ENCODE measurements around the gene SUMO4. TPM values are rescaled to one million over a fixed set of nuclear protein-coding genes. Genes with fewer than 3 reads are reported as not detected.

Gene SUMO4
- total RNA-seq, 1 donor from 2014 or later, result 1.6 TPM

DNA sequence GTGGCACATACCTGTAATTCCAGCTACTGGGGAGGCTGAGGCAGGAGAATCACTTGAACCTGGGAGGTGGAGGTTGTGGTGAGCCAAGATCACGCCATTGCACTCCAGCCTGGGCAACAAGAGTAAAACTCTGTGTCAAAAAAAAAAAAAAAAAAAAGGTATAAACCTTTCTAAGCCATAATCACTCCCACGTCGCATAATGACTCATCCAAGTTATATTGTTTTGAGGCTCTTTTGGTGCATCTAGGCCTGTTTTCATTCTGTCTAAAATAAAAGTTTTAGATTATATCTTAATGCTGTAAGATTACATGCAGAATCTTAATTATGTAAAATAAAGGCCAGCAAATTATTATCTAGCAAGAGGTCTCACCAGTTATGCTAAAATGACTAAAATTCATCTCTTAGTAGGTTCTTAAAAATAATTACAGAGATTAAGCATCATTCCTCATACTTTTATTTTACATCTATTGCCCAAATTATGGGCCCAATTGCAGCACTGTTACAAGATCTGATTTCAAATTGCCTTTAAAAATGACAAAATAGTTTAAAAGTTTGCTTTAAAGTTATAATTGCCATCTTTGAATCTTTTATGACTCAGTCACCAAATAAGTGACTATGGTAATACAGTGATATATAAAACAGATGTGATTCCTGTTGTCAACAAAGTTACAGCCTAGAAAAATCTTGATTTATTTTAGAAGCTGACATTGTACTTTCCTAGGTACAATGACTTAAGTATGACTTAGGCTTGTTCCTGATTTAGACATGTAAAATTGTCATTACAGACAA is 10.4 kb upstream of the SUMO4 start:
- TF ChIP-seq EZH2 (IDR thresholded peaks at IDR 0.05; ENCODE audit: insufficient read depth, low read length), result no peak
- TF ChIP-seq, protein P1, sequence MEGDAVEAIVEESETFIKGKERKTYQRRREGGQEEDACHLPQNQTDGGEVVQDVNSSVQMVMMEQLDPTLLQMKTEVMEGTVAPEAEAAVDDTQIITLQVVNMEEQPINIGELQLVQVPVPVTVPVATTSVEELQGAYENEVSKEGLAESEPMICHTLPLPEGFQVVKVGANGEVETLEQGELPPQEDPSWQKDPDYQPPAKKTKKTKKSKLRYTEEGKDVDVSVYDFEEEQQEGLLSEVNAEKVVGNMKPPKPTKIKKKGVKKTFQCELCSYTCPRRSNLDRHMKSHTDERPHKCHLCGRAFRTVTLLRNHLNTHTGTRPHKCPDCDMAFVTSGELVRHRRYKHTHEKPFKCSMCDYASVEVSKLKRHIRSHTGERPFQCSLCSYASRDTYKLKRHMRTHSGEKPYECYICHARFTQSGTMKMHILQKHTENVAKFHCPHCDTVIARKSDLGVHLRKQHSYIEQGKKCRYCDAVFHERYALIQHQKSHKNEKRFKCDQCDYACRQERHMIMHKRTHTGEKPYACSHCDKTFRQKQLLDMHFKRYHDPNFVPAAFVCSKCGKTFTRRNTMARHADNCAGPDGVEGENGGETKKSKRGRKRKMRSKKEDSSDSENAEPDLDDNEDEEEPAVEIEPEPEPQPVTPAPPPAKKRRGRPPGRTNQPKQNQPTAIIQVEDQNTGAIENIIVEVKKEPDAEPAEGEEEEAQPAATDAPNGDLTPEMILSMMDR (IDR thresholded peaks at IDR 0.05; ENCODE audit: insufficient read depth, low read depth, low read length), result no peak
- H3K4me2 ChIP-seq (ENCODE audit: low read length), result no peak overlapping the region
- H3K27ac Mint-ChIP-seq (ENCODE audit: unreplicated experiment), result no peak overlapping the region
- DNase-seq (ENCODE audit: low read depth) (peak; percentile 18), FAIRE-seq (peak; percentile 70)
- H2AFZ ChIP-seq (ENCODE audit: low read depth, low read length), result no peak overlapping the region
- peaks cover 20% of the 10 kb centered on the region for H3K36me3 Mint-ChIP-seq (ENCODE audit: low read depth, unreplicated experiment)
- H3K4me1 ChIP-seq (ENCODE audit: insufficient read depth, low read length), result no peaks in the 10 kb centered on the region
- no peak overlapping the region for H3K4me3 ChIP-seq (ENCODE audit: insufficient read depth, low read depth, low read length)
- no peak overlapping the region for H3K27ac ChIP-seq (ENCODE audit: low read depth, low read length)
- peaks cover 17% of the 10 kb centered on the region for H3K4me1 Mint-ChIP-seq (ENCODE audit: low read depth, unreplicated experiment)
- H4K20me1 ChIP-seq (ENCODE audit: insufficient read depth, low read length), result peaks cover 66% of the 10 kb centered on the region
- H3K79me2 ChIP-seq (ENCODE audit: insufficient read depth, low read length), result peaks cover 86% of the 10 kb centered on the region
- no peaks in the 10 kb centered on the region for H3K27me3 Mint-ChIP-seq (ENCODE audit: low read depth, unreplicated experiment)
- peaks cover 3% of the 10 kb centered on the region for H3K9me3 Mint-ChIP-seq (ENCODE audit: unreplicated experiment)
- H3K9ac ChIP-seq (ENCODE audit: low read length), result no peak overlapping the region
- H3K27me3 ChIP-seq (ENCODE audit: insufficient read depth, low read length), result no peaks in the 10 kb centered on the region
- H3K4me3 Mint-ChIP-seq (ENCODE audit: unreplicated experiment), result no peak overlapping the region
- H3K9me3 ChIP-seq (ENCODE audit: insufficient read depth, low read depth, low read length), result no peaks in the 10 kb centered on the region
- peaks cover 12% of the 10 kb centered on the region for H3K36me3 ChIP-seq (ENCODE audit: insufficient read depth, low read length)

DNA sequence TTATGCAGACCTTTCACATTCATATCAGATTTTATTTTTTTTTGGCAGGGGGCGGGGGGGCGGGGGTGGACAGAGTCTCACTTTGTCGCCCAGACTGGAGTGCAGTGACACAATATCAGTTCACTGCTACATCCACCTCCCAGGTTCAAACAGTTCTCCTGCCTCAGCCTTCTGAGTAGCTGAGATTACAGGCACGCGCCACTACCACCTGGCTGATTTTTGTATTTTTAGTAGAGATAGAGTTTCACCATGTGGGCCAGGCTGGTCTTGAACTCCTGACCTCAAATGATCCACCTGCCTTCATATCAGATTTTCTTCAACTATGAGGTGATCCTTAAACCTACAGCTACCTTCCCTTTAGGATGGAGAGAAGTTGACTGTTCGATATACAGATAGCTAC is 8.0 kb upstream of the SUMO4 start:
- Histone ChIP-seq H2AFZ (ENCODE audit: low read depth, low read length) (no peak overlapping the region), H4K20me1 (ENCODE audit: insufficient read depth, low read length) (peaks cover 65% of the 10 kb centered on the region), H3K9ac (ENCODE audit: low read length) (no peak overlapping the region), H3K79me2 (ENCODE audit: insufficient read depth, low read length) (peaks cover 86% of the 10 kb centered on the region), H3K4me3 (ENCODE audit: insufficient read depth, low read depth, low read length) (no peak overlapping the region), H3K27me3 (ENCODE audit: insufficient read depth, low read length) (no peaks in the 10 kb centered on the region), H3K36me3 (ENCODE audit: insufficient read depth, low read length) (peaks cover 7% of the 10 kb centered on the region), H3K9me3 (ENCODE audit: insufficient read depth, low read depth, low read length) (no peaks in the 10 kb centered on the region), H3K27ac (ENCODE audit: low read depth, low read length) (no peak overlapping the region), H3K4me2 (ENCODE audit: low read length) (no peak overlapping the region), H3K4me1 (ENCODE audit: insufficient read depth, low read length) (no peaks in the 10 kb centered on the region)
- peaks cover 2% of the 10 kb centered on the region for H3K9me3 Mint-ChIP-seq (ENCODE audit: unreplicated experiment)
- peaks cover 19% of the 10 kb centered on the region for H3K36me3 Mint-ChIP-seq (ENCODE audit: low read depth, unreplicated experiment)
- H3K27me3 Mint-ChIP-seq (ENCODE audit: low read depth, unreplicated experiment), result no peaks in the 10 kb centered on the region
- FAIRE-seq, result no peak
- no peak for TF ChIP-seq EZH2 (IDR thresholded peaks at IDR 0.05; ENCODE audit: insufficient read depth, low read length)
- TF ChIP-seq, protein P1 (IDR thresholded peaks at IDR 0.05; ENCODE audit: insufficient read depth, low read depth, low read length), result no peak
- no peak for DNase-seq (ENCODE audit: low read depth)
- H3K4me1 Mint-ChIP-seq (ENCODE audit: low read depth, unreplicated experiment), result peaks cover 20% of the 10 kb centered on the region
- H3K4me3 Mint-ChIP-seq (ENCODE audit: unreplicated experiment), result no peak overlapping the region
- no peak overlapping the region for H3K27ac Mint-ChIP-seq (ENCODE audit: unreplicated experiment)

DNA sequence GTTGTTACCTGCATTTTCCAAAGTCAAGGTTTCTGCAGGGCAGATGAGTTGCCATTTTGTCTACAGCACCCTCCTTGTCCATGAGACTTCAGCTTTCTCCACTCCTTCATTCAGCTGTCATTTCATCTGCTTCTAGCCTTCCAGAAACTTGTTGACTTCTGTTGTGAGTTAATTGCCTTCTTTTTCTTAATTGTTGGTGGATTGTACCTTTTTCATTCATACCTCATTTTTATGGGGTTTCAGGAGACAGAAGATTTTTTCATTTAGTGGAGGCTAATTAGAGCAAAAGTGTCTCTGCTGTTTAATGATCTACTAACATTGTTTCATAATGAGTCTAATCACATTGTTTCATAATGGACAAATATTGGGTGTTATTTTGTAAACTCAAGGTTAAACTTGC is 7.5 kb upstream of the SUMO4 start:
- Histone ChIP-seq H3K4me2 (ENCODE audit: low read length) (no peak overlapping the region), H3K79me2 (ENCODE audit: insufficient read depth, low read length) (peaks cover 83% of the 10 kb centered on the region), H2AFZ (ENCODE audit: low read depth, low read length) (no peak overlapping the region), H3K27ac (ENCODE audit: low read depth, low read length) (no peak overlapping the region), H3K27me3 (ENCODE audit: insufficient read depth, low read length) (no peaks in the 10 kb centered on the region), H3K4me3 (ENCODE audit: insufficient read depth, low read depth, low read length) (no peak overlapping the region), H3K9ac (ENCODE audit: low read length) (no peak overlapping the region), H3K9me3 (ENCODE audit: insufficient read depth, low read depth, low read length) (no peaks in the 10 kb centered on the region), H3K36me3 (ENCODE audit: insufficient read depth, low read length) (peaks cover 7% of the 10 kb centered on the region), H3K4me1 (ENCODE audit: insufficient read depth, low read length) (no peaks in the 10 kb centered on the region), H4K20me1 (ENCODE audit: insufficient read depth, low read length) (peaks cover 67% of the 10 kb centered on the region)
- H3K27ac Mint-ChIP-seq (ENCODE audit: unreplicated experiment), result no peak overlapping the region
- H3K4me3 Mint-ChIP-seq (ENCODE audit: unreplicated experiment), result no peak overlapping the region
- H3K9me3 Mint-ChIP-seq (ENCODE audit: unreplicated experiment), result peaks cover 2% of the 10 kb centered on the region
- DNase-seq (ENCODE audit: low read depth), result no peak
- peaks cover 20% of the 10 kb centered on the region for H3K4me1 Mint-ChIP-seq (ENCODE audit: low read depth, unreplicated experiment)
- H3K27me3 Mint-ChIP-seq (ENCODE audit: low read depth, unreplicated experiment), result no peaks in the 10 kb centered on the region
- peak; percentile 56 for FAIRE-seq
- H3K36me3 Mint-ChIP-seq (ENCODE audit: low read depth, unreplicated experiment), result peaks cover 19% of the 10 kb centered on the region
- no peak for TF ChIP-seq EZH2 (IDR thresholded peaks at IDR 0.05; ENCODE audit: insufficient read depth, low read length)
- TF ChIP-seq, protein P1 (IDR thresholded peaks at IDR 0.05; ENCODE audit: insufficient read depth, low read depth, low read length), result no peak

All from astrocyte (in vitro differentiated cells and primary cell).